ENCODE measurements around the gene PLA2G3. TPM values are rescaled to one million over a fixed set of nuclear protein-coding genes. Genes with fewer than 3 reads are reported as not detected.

Gene PLA2G3
- total and polyA plus RNA-seq, 8 donors, result 0.06 to 9.9 (median 0.17) TPM; not detected in 1

- intact Hi-C loops (cut with DNase I), result no loop called here
- Histone ChIP-seq H3K4me3 (no peak overlapping the region), H3K27me3 (no peaks in the 10 kb centered on the region), H3K4me1 (peaks cover 3 to 12% of the 10 kb centered on the region in 2 donors), H3K27ac (no peak overlapping the region), H3K9me3 (no peaks in the 10 kb centered on the region), H3K36me3 (no peaks in the 10 kb centered on the region)
- DNase-seq, result no peak
- no peak for TF ChIP-seq CTCF (IDR thresholded peaks at IDR 0.05)
- no peak for ATAC-seq
Measured at GRCh38 chr22:31125521-31126117, 14.7 kb downstream of the PLA2G3 start.

GRCh38 chr22:31124811-31125465, 15.4 kb downstream of the PLA2G3 start:
- intact Hi-C loops (cut with DNase I), result no loop called here

GRCh38 chr22:31124290-31124689, 16.0 kb downstream of the PLA2G3 start:
- no peak for ATAC-seq
- Histone ChIP-seq H3K4me3 (no peak overlapping the region), H3K4me1 (peaks cover 3 to 12% of the 10 kb centered on the region in 2 donors), H3K36me3 (no peaks in the 10 kb centered on the region), H3K27me3 (no peaks in the 10 kb centered on the region), H3K9me3 (no peaks in the 10 kb centered on the region), H3K27ac (no peak overlapping the region)
- intact Hi-C loops (cut with DNase I), result no loop called here
- peak in 1 of 4 donors; percentile 37 for DNase-seq
- no peak for TF ChIP-seq CTCF (IDR thresholded peaks at IDR 0.05)

More at GRCh38 chr22:31124811-31125465, 15.4 kb downstream of the PLA2G3 start:
- Histone ChIP-seq H3K4me1 (peaks cover 3 to 12% of the 10 kb centered on the region in 2 donors), H3K9me3 (no peaks in the 10 kb centered on the region), H3K4me3 (no peak overlapping the region), H3K27ac (no peak overlapping the region), H3K27me3 (no peaks in the 10 kb centered on the region), H3K36me3 (no peaks in the 10 kb centered on the region)
- TF ChIP-seq CTCF (IDR thresholded peaks at IDR 0.05), result no peak
- no peak for ATAC-seq
- DNase-seq, result peak in 1 of 4 donors; percentile 71

GRCh38 chr22:31123292-31123602, 17.1 kb downstream of the PLA2G3 start:
- Histone ChIP-seq H3K4me3 (peak overlapping the region; percentile 33 to 36), H3K4me1 (peaks cover 3 to 12% of the 10 kb centered on the region in 2 donors), H3K9me3 (no peaks in the 10 kb centered on the region), H3K36me3 (no peaks in the 10 kb centered on the region), H3K27ac (no peak overlapping the region), H3K27me3 (no peaks in the 10 kb centered on the region)
- no peak for TF ChIP-seq CTCF (IDR thresholded peaks at IDR 0.05)
- intact Hi-C loops (cut with DNase I), result no loop called here
- DNase-seq, result no peak
- ATAC-seq, result no peak

GRCh38 chr22:31122532-31123291, 17.6 kb downstream of the PLA2G3 start, which contains the start of gene INPP5J:
INPP5J (plus strand) TSS chr22:31122966; CDS start chr22:31123015, 49 bp downstream.
- ATAC-seq (peak; percentile 92), DNase-seq (peak in 2 of 4 donors; percentile 56 to 75)
- Histone ChIP-seq H3K36me3 (no peaks in the 10 kb centered on the region), H3K4me1 (peaks cover 3 to 12% of the 10 kb centered on the region in 2 donors), H3K9me3 (no peaks in the 10 kb centered on the region), H3K27ac (no peak within 1 kb of the TSS), H3K27me3 (no peaks in the 10 kb centered on the region), H3K4me3 (peak within 1 kb of the TSS; percentile 33 to 36)
- TF ChIP-seq CTCF (IDR thresholded peaks at IDR 0.05), result no peak
- intact Hi-C loops (cut with DNase I), result no loop called here
